ENCODE measurements around the gene ADCYAP1R1.
A peak's percentile ranks its signal among the peaks of the same experiment; 100 is the strongest.

ADCYAP1R1 gene

DNA sequence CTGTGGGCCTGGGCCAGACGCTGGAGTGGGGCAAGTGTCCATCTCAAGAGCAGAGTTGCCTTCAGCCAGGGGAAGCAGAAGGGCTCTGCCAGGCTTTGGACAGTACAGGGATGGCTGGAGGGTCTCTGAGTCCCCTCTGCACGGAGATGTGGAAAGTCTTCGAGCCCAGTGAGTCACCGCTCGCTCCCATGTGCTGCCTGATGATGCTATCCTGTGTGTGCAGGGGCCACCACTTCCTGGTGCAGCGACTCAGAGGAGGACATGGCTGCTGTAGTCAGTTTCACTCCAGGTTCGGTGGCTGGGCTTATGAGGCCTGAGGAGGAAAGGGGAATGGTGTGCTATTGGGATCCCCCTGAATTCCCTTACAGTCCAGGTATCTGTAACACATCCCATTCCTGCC is 6.0 kb downstream of the ADCYAP1R1 start:
- ChIA-PET CTCF (no interaction called here), POLR2A (interaction anchor here (0.8 kb wide), 1 partner anchor 9 kb away, joined by 5 read pairs; no protein-coding TSS in a partner anchor)
- no peak for TF ChIP-seq LEF1 (IDR thresholded peaks at IDR 0.05; ENCODE audit: borderline replicate concordance)
- TF ChIP-seq BHLHE40 (IDR thresholded peaks at IDR 0.05; ENCODE audit: borderline replicate concordance) = no peak
- no peak for TF ChIP-seq CTBP1 (IDR thresholded peaks at IDR 0.05; ENCODE audit: borderline replicate concordance)
- TF ChIP-seq HDGF (IDR thresholded peaks at IDR 0.05; ENCODE audit: borderline replicate concordance) = no peak
- no peak for TF ChIP-seq ELF4 (IDR thresholded peaks at IDR 0.05)
- no peak for TF ChIP-seq FOXM1 (IDR thresholded peaks at IDR 0.05; ENCODE audit: borderline replicate concordance)
- no peak for TF ChIP-seq FOXA1 (IDR thresholded peaks at IDR 0.05)
- TF ChIP-seq SUZ12 (IDR thresholded peaks at IDR 0.05) = no peak
- TF ChIP-seq, protein P1, sequence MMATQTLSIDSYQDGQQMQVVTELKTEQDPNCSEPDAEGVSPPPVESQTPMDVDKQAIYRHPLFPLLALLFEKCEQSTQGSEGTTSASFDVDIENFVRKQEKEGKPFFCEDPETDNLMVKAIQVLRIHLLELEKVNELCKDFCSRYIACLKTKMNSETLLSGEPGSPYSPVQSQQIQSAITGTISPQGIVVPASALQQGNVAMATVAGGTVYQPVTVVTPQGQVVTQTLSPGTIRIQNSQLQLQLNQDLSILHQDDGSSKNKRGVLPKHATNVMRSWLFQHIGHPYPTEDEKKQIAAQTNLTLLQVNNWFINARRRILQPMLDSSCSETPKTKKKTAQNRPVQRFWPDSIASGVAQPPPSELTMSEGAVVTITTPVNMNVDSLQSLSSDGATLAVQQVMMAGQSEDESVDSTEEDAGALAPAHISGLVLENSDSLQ (IDR thresholded peaks at IDR 0.05) = no peak
- TF ChIP-seq FOXK2 (IDR thresholded peaks at IDR 0.05) = no peak
- TF ChIP-seq ZNF384 (IDR thresholded peaks at IDR 0.05) = no peak
- no peak for TF ChIP-seq TARDBP (IDR thresholded peaks at IDR 0.05)
- no peak for TF ChIP-seq ARNT (IDR thresholded peaks at IDR 0.05)
- TF ChIP-seq NFRKB (IDR thresholded peaks at IDR 0.05) = no peak
- TF ChIP-seq L3MBTL2 (conservative IDR thresholded peaks at IDR 0.05) = no peak
- no peak for TF ChIP-seq SP1 (IDR thresholded peaks at IDR 0.05)
- no peak for DNase-seq (ENCODE audit: extremely low spot score)

- no peak for DNase-seq (ENCODE audit: extremely low spot score)
- ChIA-PET POLR2A (no interaction called here), CTCF (no interaction called here)
- no peak for TF ChIP-seq SP1 (IDR thresholded peaks at IDR 0.05)
- TF ChIP-seq LEF1 (IDR thresholded peaks at IDR 0.05; ENCODE audit: borderline replicate concordance) = no peak
- no peak for TF ChIP-seq FOXA1 (IDR thresholded peaks at IDR 0.05)
- no peak for TF ChIP-seq FOXK2 (IDR thresholded peaks at IDR 0.05)
- no peak for TF ChIP-seq HDGF (IDR thresholded peaks at IDR 0.05; ENCODE audit: borderline replicate concordance)
- TF ChIP-seq ZNF384 (IDR thresholded peaks at IDR 0.05) = no peak
- TF ChIP-seq SUZ12 (IDR thresholded peaks at IDR 0.05) = no peak
- no peak for TF ChIP-seq TARDBP (IDR thresholded peaks at IDR 0.05)
Observed at GRCh38 chr7:31058688-31059087, 6.6 kb downstream of the ADCYAP1R1 start.

DNA sequence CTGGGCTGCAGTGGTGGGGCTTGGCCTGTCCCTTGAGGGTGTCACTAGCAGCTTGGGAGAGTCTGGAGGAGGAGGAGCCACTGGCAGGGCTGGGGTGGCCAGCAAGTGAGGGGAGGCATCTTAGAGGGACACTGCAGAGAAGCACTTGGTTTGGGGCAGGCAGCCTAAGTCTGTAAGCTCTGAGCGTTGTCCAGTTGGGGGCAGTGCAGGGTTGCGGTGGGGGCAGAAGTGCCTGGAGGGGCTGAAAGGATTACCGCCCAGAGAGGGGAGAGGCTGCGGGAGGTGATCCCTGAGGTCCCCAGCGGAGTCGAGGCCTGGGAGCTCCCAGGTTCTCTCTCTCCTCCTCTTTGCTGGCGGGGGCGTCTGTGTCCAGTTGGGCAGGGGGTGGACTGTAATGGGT is 7.4 kb downstream of the ADCYAP1R1 start:
- ChIA-PET POLR2A (no interaction called here), CTCF (interaction anchor here (0.6 to 1.0 kb wide), 3 partner anchors 63 to 687 kb away, joined by 3 to 5 read pairs (median 4); no protein-coding TSS in a partner anchor)
- peak; percentile 17 for DNase-seq (ENCODE audit: extremely low spot score)
- no peak for TF ChIP-seq TARDBP (IDR thresholded peaks at IDR 0.05)
- no peak for TF ChIP-seq L3MBTL2 (conservative IDR thresholded peaks at IDR 0.05)
- no peak for TF ChIP-seq ELF4 (IDR thresholded peaks at IDR 0.05)

DNA sequence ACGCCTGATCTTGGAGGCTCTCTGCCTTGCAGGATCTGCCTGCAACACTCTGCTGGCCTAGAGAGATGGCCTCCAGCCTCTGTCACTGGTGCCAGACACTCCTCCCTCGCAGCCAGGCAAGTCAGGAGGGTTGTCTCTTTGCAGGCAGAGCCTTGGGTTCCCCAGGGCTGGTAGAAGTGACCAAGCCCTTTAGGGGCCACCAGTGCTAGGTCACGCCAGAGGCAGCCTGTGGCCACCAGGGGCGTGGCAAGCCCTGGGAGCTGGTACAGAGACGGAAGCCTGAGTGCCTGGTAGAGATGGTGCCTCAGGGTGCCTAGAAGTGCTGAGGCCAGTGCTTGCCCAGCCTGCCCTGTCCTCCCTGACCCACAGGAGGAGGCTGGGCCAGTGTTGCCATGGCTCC is 9.1 kb downstream of the ADCYAP1R1 start:
- DNase-seq (ENCODE audit: extremely low spot score) = no peak
- TF ChIP-seq LEF1 (IDR thresholded peaks at IDR 0.05; ENCODE audit: borderline replicate concordance) (no peak), L3MBTL2 (conservative IDR thresholded peaks at IDR 0.05) (no peak), FOXA1 (IDR thresholded peaks at IDR 0.05) (no peak), HDGF (IDR thresholded peaks at IDR 0.05; ENCODE audit: borderline replicate concordance) (no peak), TARDBP (IDR thresholded peaks at IDR 0.05) (no peak), ELF4 (IDR thresholded peaks at IDR 0.05) (no peak), CTBP1 (IDR thresholded peaks at IDR 0.05; ENCODE audit: borderline replicate concordance) (no peak), NFRKB (IDR thresholded peaks at IDR 0.05) (no peak), FOXM1 (IDR thresholded peaks at IDR 0.05; ENCODE audit: borderline replicate concordance) (no peak), BHLHE40 (IDR thresholded peaks at IDR 0.05; ENCODE audit: borderline replicate concordance) (no peak), ARNT (IDR thresholded peaks at IDR 0.05) (no peak), SUZ12 (IDR thresholded peaks at IDR 0.05) (no peak), SP1 (IDR thresholded peaks at IDR 0.05) (no peak)
- TF ChIP-seq, protein P1 (IDR thresholded peaks at IDR 0.05) = no peak
- POLR2A ChIA-PET = no interaction called here
- CTCF ChIA-PET = interaction anchor here (1.2 to 1.5 kb wide), 2 partner anchors 60 to 61 kb away, joined by 3 read pairs; no protein-coding TSS in a partner anchor

DNA sequence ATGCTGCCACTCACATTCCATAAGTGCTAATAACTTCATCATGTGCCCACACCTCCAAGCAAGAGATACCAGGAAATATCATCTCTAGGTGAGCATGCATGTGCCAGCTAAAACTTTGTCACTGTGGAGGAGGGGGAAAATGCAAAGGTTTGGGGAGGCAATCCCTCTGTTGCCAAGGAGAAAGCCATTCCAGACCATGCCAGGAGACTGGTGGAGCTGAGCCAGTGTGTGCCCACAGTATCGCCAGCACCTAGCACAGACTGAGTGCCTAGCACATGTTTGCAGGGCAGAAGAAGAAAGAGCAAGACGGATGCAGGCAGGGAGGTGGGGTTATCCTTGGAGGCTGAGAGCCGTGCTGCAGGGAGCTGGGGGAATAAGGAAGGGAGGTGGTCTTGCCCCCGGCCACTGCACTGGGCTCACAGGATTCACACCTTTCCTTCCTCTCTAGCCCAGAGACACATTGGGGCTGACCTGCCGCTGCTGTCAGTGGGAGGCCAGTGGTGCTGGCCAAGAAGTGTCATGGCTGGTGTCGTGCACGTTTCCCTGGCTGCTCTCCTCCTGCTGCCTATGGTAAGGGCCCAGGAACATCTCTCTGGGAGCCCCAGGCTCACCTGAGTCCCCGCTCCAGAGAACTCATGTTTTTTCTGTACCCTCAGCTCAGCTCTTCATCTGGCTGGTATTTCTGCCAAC is 10.8 kb downstream of the ADCYAP1R1 start:
- CTCF ChIA-PET = no interaction called here
- TF ChIP-seq ARNT (IDR thresholded peaks at IDR 0.05) = no peak
- no peak for TF ChIP-seq ZNF384 (IDR thresholded peaks at IDR 0.05)
- no peak for TF ChIP-seq TARDBP (IDR thresholded peaks at IDR 0.05)
- no peak for TF ChIP-seq SUZ12 (IDR thresholded peaks at IDR 0.05)
- TF ChIP-seq FOXA1 (IDR thresholded peaks at IDR 0.05) = no peak
- no peak for TF ChIP-seq ELF4 (IDR thresholded peaks at IDR 0.05)
- TF ChIP-seq LEF1 (IDR thresholded peaks at IDR 0.05; ENCODE audit: borderline replicate concordance) = no peak
- TF ChIP-seq SP1 (IDR thresholded peaks at IDR 0.05) = no peak
- POLR2A ChIA-PET = no interaction called here

GRCh38 chr7:31065021-31065593 is 13.0 kb downstream of the ADCYAP1R1 start:
- TF ChIP-seq, protein P1 (IDR thresholded peaks at IDR 0.05) = no peak
- TF ChIP-seq TARDBP (IDR thresholded peaks at IDR 0.05) = no peak
- no peak for TF ChIP-seq ELF4 (IDR thresholded peaks at IDR 0.05)
- no peak for TF ChIP-seq SP1 (IDR thresholded peaks at IDR 0.05)
- TF ChIP-seq ZNF384 (IDR thresholded peaks at IDR 0.05) = no peak
- TF ChIP-seq BHLHE40 (IDR thresholded peaks at IDR 0.05; ENCODE audit: borderline replicate concordance) = no peak
- TF ChIP-seq NFRKB (IDR thresholded peaks at IDR 0.05) = no peak
- TF ChIP-seq L3MBTL2 (conservative IDR thresholded peaks at IDR 0.05) = no peak
- no peak for TF ChIP-seq ARNT (IDR thresholded peaks at IDR 0.05)
- TF ChIP-seq FOXM1 (IDR thresholded peaks at IDR 0.05; ENCODE audit: borderline replicate concordance) = no peak
- TF ChIP-seq SUZ12 (IDR thresholded peaks at IDR 0.05) = no peak
- no peak for TF ChIP-seq CTBP1 (IDR thresholded peaks at IDR 0.05; ENCODE audit: borderline replicate concordance)
- CTCF ChIA-PET = no interaction called here
- POLR2A ChIA-PET = interaction anchor here (1.4 kb wide), 1 partner anchor 11 kb away, joined by 3 read pairs; no protein-coding TSS in a partner anchor
- DNase-seq (ENCODE audit: extremely low spot score) = no peak

More for the DNA sequence above, 10.8 kb downstream of the ADCYAP1R1 start:
- no peak for DNase-seq (ENCODE audit: extremely low spot score)
